Posterior cingulate gyrus (tissue), 11 donors: ENCODE data around the gene ZC3H12A.

ENCODE experiments used
- DNase-seq, 10 donors: peaks; one replicate each; pipeline versions ENCODE4 v3.0.0 to v3.0.0-alpha.2; 2020 to 2021; ENCODE audit warnings: mixed read lengths in 3 of 10
- intact Hi-C: fragments of 100-400 bp; cut with DNase I; formaldehyde crosslinking; loops from one replicate; pipeline ENCODE4 v1.15.1; 2023

Gene ZC3H12A

GRCh38 chr1:37474046-37474696, at the start of gene ZC3H12A:
TSS of gene ZC3H12A (plus strand) at chr1:37474580. CDS start at chr1:37475497, 917 bp downstream.
- peak; percentile 63 to 98 (median 82) for DNase-seq
- intact Hi-C loops = no loop called here

- intact Hi-C loops = no loop called here
Measured at GRCh38 chr1:37425221-37425620, 49.2 kb upstream of the ZC3H12A start.

GRCh38 chr1:37429029-37429428, 45.4 kb upstream of the ZC3H12A start:
- intact Hi-C loops = no loop called here
- peak in 1 of 10 donors; percentile 72 for DNase-seq

More at GRCh38 chr1:37425221-37425620, 49.2 kb upstream of the ZC3H12A start:
- DNase-seq = peak in 1 of 10 donors; percentile 21

GRCh38 chr1:37430103-37430985, 44.0 kb upstream of the ZC3H12A start:
- intact Hi-C loops = loop anchor here (10.0 kb wide), 5 partner anchors 116 to 856 kb away; partner anchors contain the start of gene GRIK3
- peak in 2 of 10 donors; percentile 31 to 61 for DNase-seq

- intact Hi-C loops = loop anchor here (10.0 kb wide), 5 partner anchors 118 to 858 kb away; partner anchors contain the start of gene GRIK3
- peak in 1 of 10 donors; percentile 80 for DNase-seq
Measured at GRCh38 chr1:37432716-37433115, 41.7 kb upstream of the ZC3H12A start.

GRCh38 chr1:37433171-37433570, 41.2 kb upstream of the ZC3H12A start:
- intact Hi-C loops = loop anchor here (10.0 kb wide), 5 partner anchors 118 to 858 kb away; partner anchors contain the start of gene GRIK3

GRCh38 chr1:37434292-37435225, 39.8 kb upstream of the ZC3H12A start:
- DNase-seq = peak; percentile 57 to 97 (median 82)
- intact Hi-C loops = loop anchor here (10.0 kb wide), 5 partner anchors 120 to 860 kb away; partner anchors contain the start of gene GRIK3

More at GRCh38 chr1:37433171-37433570, 41.2 kb upstream of the ZC3H12A start:
- no peak for DNase-seq

GRCh38 chr1:37437087-37437486, 37.3 kb upstream of the ZC3H12A start:
- intact Hi-C loops = loop anchor here (10.0 kb wide), 5 partner anchors 122 to 862 kb away; partner anchors contain the start of gene GRIK3
- no peak for DNase-seq

GRCh38 chr1:37438037-37438868, 36.1 kb upstream of the ZC3H12A start:
- intact Hi-C loops = loop anchor here (10.0 kb wide), 5 partner anchors 123 to 863 kb away; partner anchors contain the start of gene GRIK3
- peak in 1 of 10 donors; percentile 58 for DNase-seq

GRCh38 chr1:37438869-37439343, 35.5 kb upstream of the ZC3H12A start:
- peak in 1 of 10 donors; percentile 40 for DNase-seq

GRCh38 chr1:37439349-37439995, 34.9 kb upstream of the ZC3H12A start:
- intact Hi-C loops = loop anchor here (10.0 kb wide), 5 partner anchors 125 to 865 kb away; partner anchors contain the start of gene GRIK3

More at GRCh38 chr1:37438869-37439343, 35.5 kb upstream of the ZC3H12A start:
- intact Hi-C loops = loop anchor here (10.0 kb wide), 5 partner anchors 124 to 864 kb away; partner anchors contain the start of gene GRIK3

GRCh38 chr1:37441490-37441889, 32.9 kb upstream of the ZC3H12A start:
- intact Hi-C loops = no loop called here
- peak in 1 of 10 donors; percentile 43 for DNase-seq

More at GRCh38 chr1:37439349-37439995, 34.9 kb upstream of the ZC3H12A start:
- DNase-seq = no peak

- DNase-seq = no peak
- intact Hi-C loops = no loop called here
Measured at GRCh38 chr1:37442139-37442538, 32.2 kb upstream of the ZC3H12A start.

GRCh38 chr1:37442644-37443043, 31.7 kb upstream of the ZC3H12A start:
- DNase-seq = no peak
- intact Hi-C loops = no loop called here

- DNase-seq = no peak
- intact Hi-C loops = no loop called here
Measured at GRCh38 chr1:37446874-37447273, 27.5 kb upstream of the ZC3H12A start.

GRCh38 chr1:37448185-37448584, 26.2 kb upstream of the ZC3H12A start:
- DNase-seq = no peak
- intact Hi-C loops = no loop called here

- intact Hi-C loops = no loop called here
- no peak for DNase-seq
Measured at GRCh38 chr1:37448691-37449417, 25.5 kb upstream of the ZC3H12A start.
